WTC11 (cell line): Measurements from ENCODE around the gene BCL7B. TPM values are rescaled to one million over a fixed set of nuclear protein-coding genes. Genes with fewer than 3 reads are reported as not detected.

Experiments
- ATAC-seq: fragments of 200-7000 bp; cut with Tn5 transposase; 2 replicates; pipeline ENCODE4 v1.10.0; 2021; ENCODE audit warnings: mild to moderate bottlenecking, moderate library complexity
- CTCF ChIA-PET: fragments of 300-600 bp; sonication (Branson Sonifier 250); formaldehyde crosslinking; loops from one replicate; lab custom pipeline; 2021; ENCODE audit warnings: antibody characterized with exemption; lab: Charles Lee
- POLR2A ChIA-PET: fragments of 350-600 bp; sonication (Branson Sonifier 250); formaldehyde crosslinking; loops from one replicate; lab custom pipeline; 2021; ENCODE audit warnings: antibody characterized with exemption; lab: Charles Lee
- DNase-seq: peaks from one replicate; pipeline ENCODE4 v3.0.0; 2021; ENCODE audit warnings: low spot score
- H3K27ac Mint-ChIP-seq: 2 replicates; pipeline ENCODE4 v1.8.0; 2021; ENCODE audit warnings: mixed read lengths
- H3K27me3 Mint-ChIP-seq: 2 replicates; pipeline ENCODE4 v1.8.0; 2021; ENCODE audit warnings: low read depth, mild to moderate bottlenecking, moderate library complexity, mixed read lengths
- H3K36me3 Mint-ChIP-seq: 2 replicates; pipeline ENCODE4 v1.8.0; 2021; ENCODE audit warnings: mixed read lengths
- H3K4me1 Mint-ChIP-seq: 2 replicates; pipeline ENCODE4 v1.8.0; 2022; ENCODE audit warnings: mixed read lengths
- H3K4me3 Mint-ChIP-seq: 2 replicates; pipeline ENCODE4 v1.8.0; 2021; ENCODE audit warnings: mild to moderate bottlenecking, moderate library complexity, mixed read lengths
- H3K9me3 Mint-ChIP-seq: 2 replicates; pipeline ENCODE4 v1.8.0; 2021; ENCODE audit warnings: mixed read lengths
- ARID4B ChIP-seq: sonication (generic); formaldehyde crosslinking; IDR thresholded peaks from 2 replicates; pipeline ENCODE4 v1.8.0; 2023; ENCODE audit warnings: missing genetic modification reagents, mild to moderate bottlenecking, borderline replicate concordance
- ATF1 ChIP-seq: sonication (generic); formaldehyde crosslinking; IDR thresholded peaks from 2 replicates; pipeline ENCODE4 v1.8.1; 2023; ENCODE audit warnings: mild to moderate bottlenecking, moderate library complexity, missing genetic modification reagents
- JUN ChIP-seq: sonication (generic); formaldehyde crosslinking; IDR thresholded peaks from 2 replicates; pipeline ENCODE4 v1.8.0; 2023; ENCODE audit warnings: mild to moderate bottlenecking, missing genetic modification reagents
- MAX ChIP-seq: sonication (generic); formaldehyde crosslinking; IDR thresholded peaks from 2 replicates; pipeline ENCODE4 v1.8.0; 2022; ENCODE audit warnings: mild to moderate bottlenecking, missing genetic modification reagents
- MXD4 ChIP-seq: fragments of 250-450 bp; sonication (Bioruptor Pico); IDR thresholded peaks from 2 replicates; pipeline ENCODE4 v1.8.0; 2021; ENCODE audit warnings: mild to moderate bottlenecking, moderate library complexity, borderline replicate concordance
- NFYB ChIP-seq: sonication (generic); formaldehyde crosslinking; conservative IDR thresholded peaks from 2 replicates; pipeline ENCODE4 v1.8.0; 2022; ENCODE audit warnings: low read depth, missing genetic modification reagents
- NR1H2 ChIP-seq: sonication (generic); formaldehyde crosslinking; IDR thresholded peaks from 2 replicates; pipeline ENCODE4 v1.9.0; 2021; ENCODE audit warnings: mild to moderate bottlenecking, moderate library complexity, missing genetic modification reagents
- NR2C2 ChIP-seq: sonication (generic); formaldehyde crosslinking; IDR thresholded peaks from 2 replicates; pipeline ENCODE4 v1.8.0; 2022; ENCODE audit warnings: mild to moderate bottlenecking, missing genetic modification reagents
- OVOL2 ChIP-seq: fragments of 250-450 bp; sonication (Bioruptor Pico); IDR thresholded peaks from 2 replicates; pipeline ENCODE4 v1.9.0; 2021; ENCODE audit warnings: mild to moderate bottlenecking, borderline replicate concordance
- RELA ChIP-seq: sonication (generic); formaldehyde crosslinking; IDR thresholded peaks from 2 replicates; pipeline ENCODE4 v1.8.1; 2022; ENCODE audit warnings: missing genetic modification reagents, mild to moderate bottlenecking, borderline replicate concordance
- RORB ChIP-seq: fragments of 250-450 bp; sonication (Bioruptor Pico); IDR thresholded peaks from 2 replicates; pipeline ENCODE4 v1.9.0; 2021; ENCODE audit warnings: mild to moderate bottlenecking
- SP1 ChIP-seq: sonication (generic); formaldehyde crosslinking; conservative IDR thresholded peaks from 2 replicates; pipeline ENCODE4 v1.8.1; 2022; ENCODE audit warnings: missing genetic modification reagents
- ZBTB21 ChIP-seq: sonication (generic); formaldehyde crosslinking; IDR thresholded peaks from 2 replicates; pipeline ENCODE4 v1.8.1; 2023; ENCODE audit warnings: mild to moderate bottlenecking, missing genetic modification reagents, borderline replicate concordance
- ZNF219 ChIP-seq: sonication (generic); formaldehyde crosslinking; IDR thresholded peaks from 2 replicates; pipeline ENCODE4 v1.8.0; 2023; ENCODE audit warnings: missing genetic modification reagents, mild to moderate bottlenecking, borderline replicate concordance
- ZNF263 ChIP-seq: sonication (generic); formaldehyde crosslinking; IDR thresholded peaks from 2 replicates; pipeline ENCODE4 v1.8.1; 2022; ENCODE audit warnings: low read depth, mild to moderate bottlenecking, moderate library complexity, missing genetic modification reagents
- ZNF317 ChIP-seq: sonication (generic); formaldehyde crosslinking; IDR thresholded peaks from 2 replicates; pipeline ENCODE4 v1.8.1; 2023; ENCODE audit warnings: low read depth, mild to moderate bottlenecking, moderate library complexity, missing genetic modification reagents, borderline replicate concordance
- total RNA-seq: library from RNA; stranded (reverse); gene quantifications from 3 replicates; pipeline ENCODE4 v1.2.3, GENCODE V29; 2021

BCL7B gene
- total RNA-seq, 1 experiment from 2014 or later: 28.5 TPM

DNA sequence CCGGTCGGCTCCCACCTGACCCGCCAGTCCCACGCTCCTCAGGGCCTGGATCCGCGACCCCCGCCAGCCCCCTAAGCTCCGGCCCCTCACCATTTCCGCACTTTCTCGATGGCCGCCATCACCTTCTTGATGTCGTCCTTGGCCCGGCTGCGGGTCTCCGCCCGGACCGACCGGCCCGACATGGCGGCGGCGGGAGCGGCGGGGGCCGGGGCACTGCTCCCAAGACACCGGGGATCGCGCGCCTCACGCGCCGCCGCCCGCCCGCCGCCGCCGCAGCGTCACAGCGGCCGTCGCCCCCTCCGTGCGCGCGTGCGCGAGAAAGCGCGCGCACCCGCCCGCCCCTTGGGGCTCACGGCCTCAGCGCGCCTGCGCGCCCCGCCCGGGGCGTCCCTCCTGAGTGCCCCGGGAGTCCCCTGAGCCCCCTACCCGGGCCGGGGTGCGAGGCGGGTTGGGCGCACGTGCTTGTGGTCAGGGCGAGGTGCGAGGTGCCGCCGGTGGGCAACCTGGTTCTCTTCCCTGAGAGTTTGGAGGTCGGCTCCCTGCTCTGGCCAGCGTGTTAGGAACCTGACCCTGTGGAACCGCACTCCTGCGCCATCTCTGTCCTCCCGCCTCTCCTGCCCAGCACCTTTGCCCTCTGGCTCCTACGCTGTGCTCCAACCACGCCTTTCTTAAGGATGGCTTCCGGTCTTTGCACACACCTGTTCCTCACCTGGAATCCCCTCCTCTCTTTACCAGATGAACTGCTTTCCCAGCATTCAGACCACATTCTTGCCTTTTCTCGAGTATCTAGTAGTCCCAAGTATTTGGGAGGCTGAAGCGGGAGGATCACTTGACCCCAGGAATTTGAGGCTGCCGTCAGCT lies at the start of gene BCL7B (continued):
- TF ChIP-seq ARID4B (CRISPR knock-in tag) (peak; percentile 97), OVOL2 (CRISPR knock-in tag) (no peak), JUN (CRISPR knock-in tag) (peak; percentile 97), ZNF219 (CRISPR knock-in tag) (peak; percentile 95), NR2C2 (CRISPR knock-in tag) (peak; percentile 88), RELA (no peak), ZBTB21 (CRISPR knock-in tag) (no peak), SP1 (CRISPR knock-in tag) (0 out of 2 replicates have a peak, but pooled peaks have one; percentile 11), MAX (CRISPR knock-in tag) (peak; percentile 100), NR1H2 (CRISPR knock-in tag) (0 out of 2 replicates have a peak, but pooled peaks have one; percentile 72)

DNA sequence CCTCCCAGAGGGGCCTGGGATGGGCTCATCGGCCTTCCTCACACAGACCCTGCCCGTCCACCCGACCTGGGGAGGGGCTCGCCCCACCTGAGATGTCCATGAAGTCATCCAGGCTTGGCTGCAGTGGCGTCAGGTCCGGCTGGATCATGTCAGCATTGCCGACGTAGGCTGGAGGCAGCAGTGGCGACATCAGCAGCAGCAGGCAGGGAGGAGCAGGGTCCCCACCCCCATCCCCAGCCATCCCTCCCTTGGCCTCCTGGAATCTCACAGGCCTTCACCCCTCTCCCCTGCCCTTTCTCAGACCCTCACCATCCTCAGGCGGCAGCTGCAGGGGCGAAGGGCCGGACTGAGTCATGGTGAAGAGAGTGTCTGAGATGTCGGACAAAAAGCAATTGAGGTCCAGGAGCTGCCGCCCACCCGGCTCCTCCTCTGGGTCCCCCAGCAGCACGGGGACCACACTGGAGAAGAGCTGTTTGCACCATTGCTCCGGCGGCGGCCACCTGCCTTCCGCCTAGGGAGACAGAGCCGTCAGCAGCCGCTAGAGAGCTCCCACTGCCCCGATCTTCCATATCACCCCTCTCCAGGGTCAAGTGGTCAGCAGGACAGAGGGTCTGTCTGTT lies 48.2 kb upstream of the BCL7B start:
- no peaks in the 10 kb centered on the region for H3K36me3 Mint-ChIP-seq
- POLR2A ChIA-PET: interaction anchor here (0.6 kb wide), 1 partner anchor 87 kb away, joined by 3 read pairs; no protein-coding TSS in a partner anchor
- DNase-seq (no peak), ATAC-seq (no peak)
- H3K4me1 Mint-ChIP-seq: peaks cover 3% of the 10 kb centered on the region
- H3K27me3 Mint-ChIP-seq: peaks cover 6% of the 10 kb centered on the region
- TF ChIP-seq RORB (no peak), ZNF317 (CRISPR knock-in tag) (no peak), MXD4 (CRISPR knock-in tag) (no peak), ZNF263 (CRISPR knock-in tag) (no peak), ATF1 (CRISPR knock-in tag) (no peak)
- TF ChIP-seq, all 79 proteins: peak for 0
- CTCF ChIA-PET: interaction anchor here (0.8 to 8.1 kb wide), 18 partner anchors 9 to 265 kb away, joined by 3 to 113 read pairs (median 18); partner anchors contain the start of genes ABHD11, MLXIPL, STX1A and TBL2
- H3K27ac Mint-ChIP-seq: no peak overlapping the region
- H3K4me3 Mint-ChIP-seq: no peak overlapping the region
- H3K9me3 Mint-ChIP-seq: no peaks in the 10 kb centered on the region

DNA sequence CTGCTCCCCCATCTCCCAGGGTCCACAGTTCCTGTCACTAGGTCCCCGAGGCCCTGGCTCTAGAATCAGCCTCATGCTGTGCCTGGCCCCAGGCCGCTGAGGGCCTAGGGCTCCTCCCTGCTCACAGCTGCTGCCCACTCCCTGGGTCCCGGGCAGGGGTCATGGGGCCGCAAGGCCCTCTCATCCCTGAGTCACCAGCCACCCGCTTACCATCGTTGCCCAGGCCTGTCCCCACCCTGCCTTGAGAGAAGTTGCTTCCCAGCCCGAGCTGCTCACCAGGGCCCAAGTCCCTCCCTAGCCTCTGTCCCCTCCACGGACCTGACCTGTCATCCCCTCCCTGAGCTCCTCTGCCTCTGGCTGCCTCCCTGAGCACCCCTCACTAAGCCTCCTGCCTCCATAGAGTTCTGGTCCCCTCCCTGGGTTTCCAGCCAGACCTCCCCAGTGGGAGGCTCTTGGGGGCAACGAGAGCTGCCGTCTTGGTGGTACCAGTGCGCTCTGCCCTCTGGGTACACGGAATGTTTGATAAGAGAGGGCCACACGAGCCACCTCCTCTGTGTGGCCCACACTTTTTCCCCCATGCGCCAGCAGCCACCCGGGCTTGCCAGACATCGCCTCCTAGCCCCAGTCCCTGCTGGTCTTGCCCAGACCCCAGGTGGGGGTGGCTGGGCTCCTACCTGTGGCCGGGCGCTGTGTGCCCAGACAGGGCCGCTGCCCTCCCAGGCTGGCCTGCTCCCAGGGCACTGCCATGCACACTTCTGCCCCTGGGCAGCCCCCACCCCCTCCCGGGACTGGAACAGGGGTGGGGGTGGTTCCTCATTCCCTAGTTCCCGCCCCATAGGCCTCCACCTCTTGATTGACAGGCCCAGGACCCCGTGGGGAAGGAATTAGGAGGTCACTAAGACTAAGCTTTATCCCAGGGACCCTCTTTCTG lies 45.5 kb upstream of the BCL7B start:
- Mint-ChIP-seq H3K9me3 (no peaks in the 10 kb centered on the region), H3K4me3 (no peak overlapping the region), H3K27me3 (peaks cover 16% of the 10 kb centered on the region), H3K4me1 (peaks cover 4% of the 10 kb centered on the region), H3K36me3 (no peaks in the 10 kb centered on the region), H3K27ac (no peak overlapping the region; the same call in 1 of the 2 replicates)
- ATAC-seq: peak; percentile 49
- CTCF ChIA-PET: interaction anchor here (1.0 to 8.1 kb wide), 5 partner anchors 21 to 131 kb away, joined by 5 to 113 read pairs (median 5); partner anchors contain the start of gene MLXIPL
- peak; percentile 43 for DNase-seq
- POLR2A ChIA-PET: no interaction called here
- TF ChIP-seq NFYB (CRISPR knock-in tag): peak; percentile 41; the same call in 1 of the 2 replicates
- TF ChIP-seq ZBTB21 (CRISPR knock-in tag): no peak
